NCI-H446 treated with DMSO at 0.1 percent for 48 hours (cell line): ENCODE results near the gene PALLD.

Experiments used
- DNase-seq: peaks from one replicate; lab custom pipeline; 2025; lab: John Stamatoyannopoulos, UW

PALLD gene

DNA sequence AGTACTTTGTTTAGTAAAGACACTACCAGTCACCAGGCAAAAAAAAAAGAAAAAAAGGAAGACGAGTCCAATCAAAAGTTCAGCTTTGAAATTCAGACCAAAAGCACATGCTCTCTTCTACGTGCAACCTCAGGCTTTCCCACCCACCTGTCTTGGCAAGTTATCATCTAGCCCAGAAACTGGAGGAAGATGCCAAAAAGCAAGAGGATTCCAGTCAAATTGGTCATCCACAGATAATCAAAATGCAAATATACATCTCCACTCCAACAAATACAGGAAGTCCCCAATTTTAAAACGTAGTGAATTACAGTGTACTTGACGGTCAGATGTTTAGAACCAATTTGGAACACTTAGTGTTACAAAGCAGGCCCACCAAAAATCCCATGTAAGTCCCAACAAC, 96.5 kb downstream of the PALLD start:
- no peak for DNase-seq

DNA sequence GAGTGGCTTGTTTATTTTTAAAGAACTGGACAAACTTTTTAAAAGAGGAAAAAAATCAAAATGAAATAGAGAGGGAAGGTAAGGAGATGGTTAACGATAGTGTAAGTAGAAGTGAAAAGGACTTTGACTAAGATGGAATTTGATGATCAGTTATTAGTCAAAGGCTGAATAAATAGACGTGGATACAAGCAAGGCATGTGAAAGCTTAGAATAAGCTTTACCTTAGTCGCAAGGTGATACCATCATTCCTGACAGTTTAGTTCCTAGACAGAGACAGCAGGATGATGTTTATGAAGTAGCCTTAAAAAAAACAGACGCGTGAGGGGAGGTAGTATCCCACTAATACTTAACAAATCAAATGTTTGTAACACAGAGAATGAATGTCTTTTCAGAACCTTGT, 97.3 kb downstream of the PALLD start:
- no peak for DNase-seq

DNA sequence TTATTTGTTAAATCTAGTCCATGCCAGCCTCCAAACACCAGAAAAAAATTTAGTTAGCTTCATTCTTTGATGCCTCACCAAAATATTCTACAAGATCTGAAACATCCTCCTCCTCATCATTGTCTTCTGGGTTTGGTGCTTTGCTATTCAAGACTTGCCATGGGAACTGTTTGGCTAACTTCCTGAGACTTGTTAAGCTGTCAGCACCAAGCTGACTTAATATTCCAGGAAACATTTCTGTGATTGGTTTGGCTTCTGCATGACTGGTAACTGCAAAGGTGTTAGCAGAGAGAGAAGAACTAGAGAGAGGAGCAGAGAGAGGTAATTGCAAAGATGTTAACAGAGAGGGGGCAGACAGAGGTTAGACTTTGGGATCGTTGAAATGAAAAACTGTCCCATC, 101.3 kb downstream of the PALLD start:
- no peak for DNase-seq

DNA sequence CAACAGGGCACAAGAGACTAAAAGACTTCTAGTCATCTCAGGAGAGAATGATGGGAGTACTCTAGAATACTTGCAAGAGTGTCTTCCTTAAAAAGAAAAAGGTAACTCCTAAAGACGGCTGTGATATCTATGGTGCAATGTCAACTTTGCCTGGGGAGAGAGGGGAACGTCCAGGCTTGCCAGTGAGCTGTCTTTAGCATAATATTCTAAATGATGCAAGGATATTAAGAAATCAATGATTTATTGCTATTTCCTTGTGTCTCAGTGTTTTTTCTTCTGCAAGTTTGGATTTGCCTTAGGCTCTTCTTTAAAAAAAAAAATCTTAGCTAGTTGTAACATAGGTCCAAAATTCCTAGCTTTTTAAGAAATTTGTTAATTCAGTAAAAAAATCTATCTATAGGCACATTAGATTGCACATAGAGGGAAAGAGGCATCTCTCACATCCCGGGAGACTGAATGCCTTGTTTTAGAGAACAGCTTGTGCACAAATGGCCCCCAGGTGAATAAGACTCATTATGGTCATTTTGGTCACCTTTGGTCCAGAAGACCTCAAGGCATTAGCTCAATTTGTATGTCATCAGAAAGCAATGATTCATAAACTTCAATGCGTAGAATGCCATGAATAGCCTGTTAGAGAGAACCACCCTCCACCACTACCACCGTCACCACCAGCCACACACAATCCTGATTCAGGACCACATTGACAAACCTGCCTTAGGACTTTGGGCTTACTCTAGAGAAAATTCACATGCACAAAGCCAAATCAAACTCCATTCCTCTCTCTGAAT, 104.1 kb downstream of the PALLD start:
- DNase-seq: no peak

DNA sequence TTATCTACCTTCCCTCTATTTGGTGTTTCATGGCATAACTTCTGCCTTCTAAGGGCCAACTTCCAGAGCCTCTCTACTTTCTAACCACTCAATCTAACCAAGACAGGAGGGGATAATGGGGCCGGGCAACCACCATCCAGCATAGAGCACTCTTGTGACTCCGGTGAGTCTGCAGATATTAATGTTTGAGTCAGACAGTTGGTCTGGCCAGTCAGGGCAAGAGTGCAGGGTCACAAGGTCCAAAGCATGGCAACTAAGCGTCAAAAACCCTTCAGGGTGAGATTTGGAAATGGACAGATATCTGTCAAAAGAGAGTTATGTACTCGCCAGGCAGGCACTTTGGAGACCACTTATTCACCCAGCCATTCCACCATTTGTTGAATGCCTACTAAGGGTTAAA, 105.0 kb downstream of the PALLD start:
- DNase-seq: no peak

DNA sequence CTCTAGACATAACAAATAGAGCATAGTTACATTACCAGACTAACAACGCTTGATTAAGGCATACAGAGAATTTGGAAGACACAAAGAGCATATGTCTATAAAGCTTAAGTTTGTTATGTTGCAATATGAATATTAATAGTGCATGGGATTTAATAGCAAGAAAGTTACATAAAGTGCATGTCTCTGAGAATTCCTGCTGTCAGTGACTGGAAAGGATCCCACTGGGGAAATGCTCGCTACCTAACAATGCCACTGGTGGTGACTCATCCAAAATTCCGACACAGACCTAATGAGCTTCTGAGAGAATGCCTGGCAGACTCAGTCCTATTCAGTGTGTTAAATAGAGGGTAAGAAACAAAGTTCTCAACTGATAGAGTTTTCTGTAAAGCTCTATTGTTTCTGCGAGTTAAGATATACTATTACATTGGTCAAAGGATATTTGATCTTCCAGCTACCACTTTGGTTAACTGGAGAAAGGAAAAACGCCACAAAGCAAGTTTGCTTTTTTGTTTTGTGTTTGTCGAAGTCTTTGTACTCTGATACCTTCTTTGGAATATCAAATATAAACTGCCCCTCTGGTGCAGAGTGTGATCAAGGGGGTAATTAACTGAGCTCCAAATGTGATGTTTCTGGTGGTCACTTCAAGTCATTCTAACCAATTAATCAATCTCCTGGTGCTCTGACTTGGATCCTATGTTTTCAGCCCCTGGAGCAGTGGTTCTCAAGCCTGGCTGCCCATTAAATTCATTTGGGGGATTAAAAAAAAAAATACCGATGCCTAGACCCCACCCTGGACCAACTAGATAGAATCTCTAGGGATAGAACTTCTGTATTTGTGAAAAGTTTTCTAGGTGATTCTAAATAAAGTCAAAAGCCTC, 107.9 kb downstream of the PALLD start:
- DNase-seq: peak; percentile 55

DNA sequence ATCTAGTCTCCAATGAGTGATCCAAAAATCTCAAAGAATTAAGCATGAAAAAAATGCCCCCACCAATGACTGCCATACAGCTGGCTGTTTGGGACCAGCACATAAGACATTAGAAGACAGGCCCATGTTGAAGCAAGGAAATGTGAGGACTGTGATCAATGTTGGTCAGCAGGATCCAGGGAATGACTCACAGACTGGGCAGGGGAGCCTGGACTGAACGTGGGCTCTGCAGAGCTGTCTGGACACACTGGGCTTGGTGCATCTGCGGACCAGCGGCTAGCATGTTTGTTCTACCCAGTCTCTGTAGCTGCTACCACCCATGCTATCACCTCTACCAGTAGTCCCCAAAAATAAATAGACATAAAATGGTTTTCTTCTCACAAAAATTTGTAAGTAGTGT, 108.6 kb downstream of the PALLD start:
- no peak for DNase-seq

DNA sequence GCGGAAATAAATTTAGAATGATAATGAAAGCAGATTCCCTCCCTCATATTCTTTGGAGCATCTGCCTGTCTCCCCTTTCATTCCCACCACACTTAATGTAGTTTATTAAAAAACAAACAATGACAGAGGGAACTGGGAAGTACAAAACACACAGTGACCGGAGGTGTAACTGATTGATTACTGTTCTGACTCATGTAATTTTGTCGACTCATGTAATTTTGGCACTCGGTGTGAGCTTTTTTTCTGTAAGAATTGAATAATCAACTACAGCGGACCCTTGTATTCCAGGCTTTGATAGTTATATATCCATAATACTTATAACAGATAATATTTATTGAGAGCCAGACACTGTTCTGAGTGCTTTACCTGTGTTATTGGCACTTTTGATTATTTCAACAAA, 110.4 kb downstream of the PALLD start:
- no peak for DNase-seq

DNA sequence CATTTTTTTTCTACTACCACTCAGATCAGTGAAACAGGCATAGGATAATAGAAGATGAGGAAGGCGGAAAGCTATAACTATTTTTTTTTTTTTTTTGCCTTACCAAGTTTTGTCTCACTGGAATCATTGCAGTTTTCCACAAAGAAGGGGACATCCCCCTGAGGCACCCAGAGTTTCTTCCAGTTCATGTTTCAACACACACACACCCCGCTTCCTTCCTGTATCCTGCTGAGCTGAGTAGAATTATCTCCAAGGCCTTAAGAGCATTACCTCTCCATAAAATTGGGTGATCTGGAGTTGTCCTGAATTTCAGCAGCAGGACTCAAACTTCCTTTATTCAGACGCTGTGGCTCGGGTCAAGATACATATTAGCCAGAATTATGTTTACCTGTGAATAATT, 111.9 kb downstream of the PALLD start:
- DNase-seq: no peak

DNA sequence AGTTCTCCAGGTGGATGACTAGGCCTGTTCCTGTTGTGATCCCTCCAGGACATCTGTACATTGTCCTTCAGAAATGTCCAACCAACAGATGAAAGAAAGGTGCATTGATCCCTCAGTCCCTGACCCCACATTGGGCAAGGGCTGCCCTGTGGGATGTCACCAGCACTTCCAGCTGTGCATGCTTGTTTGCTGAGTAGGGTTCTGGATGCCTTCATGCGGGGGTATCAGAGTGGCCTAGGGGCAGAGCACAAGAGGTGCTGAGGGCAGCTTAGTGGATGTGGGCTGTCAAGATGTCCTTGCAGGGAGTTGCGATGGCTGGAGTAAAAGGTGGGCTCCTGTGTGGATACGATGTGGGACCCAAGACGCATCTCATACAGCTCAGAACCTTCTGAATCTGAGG, 112.5 kb downstream of the PALLD start:
- DNase-seq: no peak

DNA sequence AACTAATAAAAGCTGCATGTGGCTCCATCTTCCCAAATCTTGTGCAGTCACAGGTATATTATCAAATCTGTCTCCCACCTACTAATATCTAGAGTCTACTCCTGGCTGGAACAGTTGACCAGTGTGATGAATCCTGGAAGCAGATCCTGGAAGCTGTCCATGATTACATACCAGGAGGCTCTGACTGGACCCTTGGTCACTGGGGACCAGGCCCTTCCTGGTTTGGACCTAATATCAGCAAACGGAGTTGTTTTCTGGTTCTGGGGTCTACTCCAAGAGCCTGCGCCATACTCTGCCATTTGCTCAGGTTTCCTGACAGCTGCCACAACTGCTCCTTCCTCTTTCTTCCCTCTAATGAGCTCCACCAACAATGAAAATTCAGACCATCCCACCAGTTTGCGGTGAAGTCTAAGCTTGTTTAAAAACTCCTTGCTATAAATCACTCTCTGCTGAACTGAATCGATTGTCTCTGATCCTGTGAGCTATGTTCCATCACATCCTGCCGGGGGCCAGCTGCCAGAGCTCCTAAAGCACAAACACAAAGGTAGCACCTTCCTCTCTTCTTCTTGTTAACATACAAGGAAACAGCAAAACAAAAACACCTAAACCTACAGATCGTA, 114.2 kb downstream of the PALLD start:
- no peak for DNase-seq

DNA sequence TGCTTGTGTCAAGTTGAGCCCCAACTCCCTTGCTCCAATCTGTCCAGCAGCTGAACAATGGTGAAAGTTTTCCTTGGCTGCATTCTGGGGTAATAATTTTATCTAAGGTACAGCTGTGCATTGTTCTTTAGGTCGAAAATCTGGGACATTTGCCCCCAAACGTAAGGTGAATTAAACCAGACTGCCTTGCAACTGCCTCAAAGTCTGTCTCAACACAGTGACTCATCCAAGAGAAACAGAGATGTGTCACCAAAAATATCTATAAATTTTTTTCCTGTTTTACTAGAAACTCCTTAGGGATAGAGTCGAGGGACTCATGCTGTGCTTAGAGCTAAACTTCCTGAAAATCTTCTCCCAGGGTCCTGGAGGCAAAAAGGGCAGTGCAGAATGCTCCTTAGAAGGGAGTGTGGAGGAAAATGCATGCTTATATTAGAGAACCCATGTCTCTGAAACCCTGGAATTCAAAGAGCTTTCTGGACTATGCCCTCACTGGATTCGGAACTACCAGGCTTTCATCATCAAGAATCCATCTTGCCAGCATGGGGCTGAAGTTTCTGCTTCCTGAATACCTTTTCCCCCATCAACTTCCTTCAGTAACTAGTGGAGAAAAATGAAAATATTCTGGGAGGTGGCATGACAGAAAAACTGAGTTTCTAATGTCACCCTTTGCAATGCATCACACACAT, 115.7 kb downstream of the PALLD start:
- DNase-seq: no peak

DNA sequence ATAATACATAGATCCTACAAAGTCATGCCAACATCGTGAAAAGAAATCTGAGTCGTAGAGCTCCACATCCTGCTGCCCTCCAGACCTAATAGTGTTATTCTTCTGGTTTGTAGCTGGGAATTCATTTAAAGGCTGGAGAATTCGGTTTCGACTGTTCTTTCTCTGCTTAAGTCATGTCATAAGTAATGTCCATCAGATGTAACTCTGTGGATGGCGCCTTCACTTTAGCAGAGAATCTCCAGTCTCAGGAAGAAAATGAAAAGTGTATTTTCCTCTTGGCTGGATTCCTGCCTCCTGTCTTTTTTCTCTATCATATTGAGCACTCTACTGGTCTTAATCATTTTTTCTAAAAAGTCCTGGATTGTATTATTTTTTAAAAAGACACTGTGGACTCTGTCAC, 117.0 kb downstream of the PALLD start:
- no peak for DNase-seq

DNA sequence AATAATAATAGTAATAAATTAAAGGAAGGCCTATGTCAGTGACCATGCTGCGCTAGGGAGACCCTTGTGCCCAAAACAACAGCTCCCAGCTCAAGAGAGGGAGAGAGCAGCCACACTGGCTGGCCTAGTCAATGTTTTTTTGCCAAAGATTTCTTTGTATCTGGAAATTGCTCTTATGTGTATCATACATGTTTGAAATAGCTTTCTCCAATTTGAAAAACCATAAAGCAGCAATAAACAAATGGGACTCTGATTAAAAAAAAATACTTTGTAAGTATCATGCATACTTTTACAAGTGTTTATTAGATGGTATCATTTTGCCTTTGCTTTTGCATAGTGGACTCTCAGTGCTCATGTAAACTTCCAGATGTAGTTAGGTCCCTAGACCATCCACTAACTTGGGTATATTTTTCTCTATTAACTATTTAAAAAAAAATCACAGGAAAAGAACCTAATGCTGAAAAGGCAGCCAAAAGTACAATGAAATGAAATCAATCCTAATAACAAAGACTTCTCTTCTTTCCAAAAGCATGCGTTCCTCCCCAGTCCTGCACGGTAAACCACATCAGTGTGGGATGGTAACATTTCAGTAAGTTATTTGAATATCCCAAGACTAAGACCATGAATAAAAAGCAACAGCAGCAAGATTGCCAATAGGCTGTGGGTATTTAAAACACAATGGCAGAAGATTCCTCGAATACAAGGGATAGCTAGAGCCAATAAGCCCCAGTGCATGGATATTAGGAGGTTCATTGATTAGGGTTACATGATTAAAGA, 117.6 kb downstream of the PALLD start:
- DNase-seq: no peak

DNA sequence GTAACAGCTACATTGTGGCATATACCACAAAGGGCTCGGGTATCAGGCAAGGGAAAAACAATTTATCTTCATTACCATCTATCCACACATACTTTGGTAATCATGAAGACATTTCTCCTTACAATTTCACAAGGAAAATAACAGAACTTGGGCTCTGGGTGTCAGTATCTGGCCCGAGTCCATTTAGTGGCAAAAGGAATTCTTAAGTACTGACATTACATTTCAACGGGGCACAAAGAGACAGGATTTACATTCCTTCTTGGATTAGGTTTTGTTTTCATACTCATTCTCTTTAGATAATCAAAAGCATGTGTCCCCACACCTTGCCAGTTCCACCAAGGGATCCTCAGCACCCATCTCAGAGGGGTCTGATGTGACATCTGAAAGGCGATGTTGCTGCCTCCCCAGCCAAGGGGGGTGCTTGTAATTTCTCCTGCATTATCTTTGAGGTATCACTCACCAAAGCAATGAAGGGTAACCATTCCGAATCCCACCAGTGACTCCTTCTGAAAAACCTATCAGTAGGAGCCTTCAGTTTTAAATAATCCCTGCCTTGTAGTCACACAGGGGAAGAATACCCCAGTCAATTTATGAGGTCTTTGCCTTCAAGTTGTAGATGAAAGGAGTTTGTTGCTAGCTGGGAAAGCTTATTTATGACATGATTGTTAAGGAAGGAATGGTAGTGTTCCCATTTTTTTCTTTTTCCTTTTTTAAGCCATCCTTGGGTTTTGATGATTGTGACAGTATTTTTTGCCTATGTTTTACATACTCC, 118.6 kb downstream of the PALLD start:
- DNase-seq: no peak

DNA sequence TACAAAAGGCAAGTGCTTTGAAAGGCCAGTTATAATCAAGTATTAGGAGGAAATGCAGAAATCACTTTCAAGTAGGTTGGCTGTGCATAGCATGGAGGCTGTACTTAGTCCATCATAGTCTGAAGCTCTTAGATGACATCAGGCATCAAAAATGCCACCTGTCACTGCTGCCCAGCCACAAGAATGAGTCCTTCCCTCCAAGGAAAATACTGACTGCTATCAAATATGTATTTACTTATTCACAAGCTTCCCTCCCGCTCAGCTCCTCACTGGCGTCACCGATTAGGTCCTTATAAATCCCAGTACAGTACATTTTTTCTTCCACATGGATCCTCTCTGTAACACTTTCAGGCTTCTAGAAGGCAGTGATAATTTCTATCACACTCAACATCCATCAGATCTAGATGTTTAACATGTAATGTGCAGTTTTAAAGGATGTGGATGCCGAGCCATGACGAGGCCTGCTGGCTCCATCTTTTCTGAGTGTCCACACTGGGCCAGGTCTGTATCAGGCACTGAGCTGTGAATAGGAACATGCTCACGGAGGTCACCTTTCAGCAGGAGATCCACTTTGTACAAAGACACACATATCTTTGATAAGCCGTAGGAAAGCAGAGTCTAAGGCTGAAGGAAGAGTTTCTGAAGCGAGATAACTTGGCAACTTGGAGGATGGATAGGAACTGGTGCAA, 121.9 kb downstream of the PALLD start:
- DNase-seq: no peak

DNA sequence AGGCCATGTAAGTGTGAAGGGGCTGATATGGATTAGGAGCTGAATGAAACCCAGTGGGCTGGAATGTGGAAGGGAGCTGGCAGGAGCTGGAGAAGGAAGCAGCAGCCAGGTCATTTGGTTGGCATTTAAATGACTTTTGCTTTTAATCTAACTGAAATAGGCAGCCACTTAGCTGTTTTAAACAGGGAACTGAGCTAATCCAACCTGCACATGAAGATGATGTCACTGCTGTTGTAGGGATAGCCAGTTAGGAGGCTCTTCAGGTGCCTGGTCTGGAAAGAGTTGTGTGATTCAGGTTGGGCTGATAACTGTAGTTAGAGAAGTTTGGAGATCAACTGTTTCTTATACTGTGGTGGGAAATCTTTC, 122.4 kb downstream of the PALLD start:
- no peak for DNase-seq

DNA sequence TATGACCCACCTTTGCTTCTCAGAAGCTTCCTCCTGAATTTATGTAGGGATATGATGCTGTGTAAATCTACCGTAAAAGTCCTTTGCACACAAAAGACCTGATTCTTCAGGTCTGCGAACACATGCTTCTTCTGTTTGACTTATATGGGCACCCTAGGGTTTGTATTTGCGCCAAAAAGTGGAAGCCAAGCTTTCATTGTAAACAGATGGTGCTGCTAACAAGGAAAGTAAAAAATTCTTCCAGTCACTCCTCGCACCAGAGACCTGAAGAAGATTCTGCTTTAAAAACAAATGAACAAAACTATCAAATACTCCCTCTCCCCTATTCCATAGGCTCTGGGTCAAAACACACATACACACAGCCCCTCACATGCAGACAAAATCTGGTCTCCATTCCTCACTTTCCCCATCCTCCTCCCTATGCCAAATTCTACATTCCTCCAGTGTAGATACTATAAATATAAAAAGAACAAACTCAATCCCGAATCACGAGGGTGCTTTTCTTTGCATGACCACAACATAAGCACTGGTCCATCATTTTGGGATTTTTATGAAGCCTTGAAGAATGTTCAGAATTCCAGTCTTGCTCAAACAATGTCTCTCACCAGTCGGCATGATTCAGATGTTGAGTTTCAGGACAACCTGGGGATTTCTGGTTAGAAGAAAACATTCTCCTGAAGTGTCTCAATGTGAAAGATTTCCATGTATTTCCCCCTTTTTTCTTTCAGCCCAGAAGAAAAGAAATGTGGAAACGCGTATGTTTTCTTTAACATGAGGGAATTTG, 125.1 kb downstream of the PALLD start:
- DNase-seq: peak; percentile 22

DNA sequence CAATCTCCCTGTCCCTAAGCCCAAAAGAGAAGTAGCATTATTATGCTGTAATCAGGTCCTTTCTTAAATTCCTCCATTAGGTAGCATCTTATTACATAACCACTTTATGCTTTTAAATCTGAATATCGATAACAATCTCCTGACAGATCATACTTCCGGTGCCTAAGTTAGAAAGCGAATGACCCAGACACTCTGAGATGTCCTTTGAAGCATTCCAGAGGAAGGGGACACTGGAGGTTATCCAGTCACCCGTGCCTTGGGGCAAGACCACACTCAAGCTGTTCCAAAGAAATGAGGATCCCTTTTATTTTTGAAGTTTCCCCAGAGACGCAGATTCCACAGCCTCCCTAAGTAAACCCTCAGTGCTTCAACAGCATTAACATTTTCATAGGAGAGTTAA, 125.7 kb downstream of the PALLD start:
- no peak for DNase-seq
